H1 (cell line): ENCODE data around the gene EIPR1. TPM values are rescaled to one million over a fixed set of nuclear protein-coding genes. Genes with fewer than 3 reads are reported as not detected.

Source experiments
- CTCF ChIA-PET: fragments of 300-600 bp; sonication (Branson Sonifier 250); formaldehyde crosslinking; loops from one replicate; lab custom pipeline; 2021; ENCODE audit not compliant: partially characterized antibody; lab: Charles Lee
- POLR2A ChIA-PET: fragments of 300-600 bp; sonication (Branson Sonifier 250); formaldehyde crosslinking; loops from one replicate; lab custom pipeline; 2021; ENCODE audit warnings: inconsistent platforms; ENCODE audit not compliant: partially characterized antibody; lab: Charles Lee
- DNase-seq, 2 experiments: peaks; one replicate each; pipeline versions ENCODE4 v3.0.0 to v3.0.0-alpha.2; 2010 to 2022; ENCODE audit warnings: low spot score in 2 of 2, low read depth in 1 of 2, mixed read lengths in 1 of 2
- FAIRE-seq: peaks from 2 replicates; lab custom pipeline; 2011; peaks lifted over from hg19 to GRCh38; lab: Jason Lieb, UNC
- H2AFZ ChIP-seq: 2 replicates; pipeline ENCODE4 v1.8.1; 2012; ENCODE audit warnings: low read length, inconsistent platforms
- H2AK5ac ChIP-seq: 2 replicates; pipeline ENCODE4 v1.6.1; 2013; ENCODE audit warnings: low read depth, low read length
- H2BK120ac ChIP-seq: replicated peaks from 2 replicates; pipeline ENCODE3; 2013; ENCODE audit warnings: low read depth, low read length, inconsistent platforms
- H2BK12ac ChIP-seq: 2 replicates; pipeline ENCODE4 v1.6.1; 2013; ENCODE audit warnings: low read depth, low read length
- H2BK15ac ChIP-seq: 2 replicates; pipeline ENCODE4 v1.6.1; 2013; ENCODE audit warnings: low read length
- H2BK20ac ChIP-seq: 2 replicates; pipeline ENCODE4 v1.6.1; 2013; ENCODE audit warnings: low read length
- H2BK5ac ChIP-seq: 2 replicates; pipeline ENCODE4 v1.6.1; 2013; ENCODE audit warnings: low read depth, low read length
- H3K14ac ChIP-seq: 2 replicates; pipeline ENCODE4 v1.6.1; 2013; ENCODE audit warnings: inconsistent platforms; ENCODE audit not compliant: insufficient read length
- H3K18ac ChIP-seq: 2 replicates; pipeline ENCODE4 v1.6.1; 2013; ENCODE audit warnings: low read length; ENCODE audit errors: extremely low read depth
- H3K23ac ChIP-seq: 2 replicates; pipeline ENCODE4 v1.6.1; 2013; ENCODE audit warnings: inconsistent platforms; ENCODE audit not compliant: insufficient read length
- H3K23me2 ChIP-seq: 2 replicates; pipeline ENCODE4 v1.6.1; 2013; ENCODE audit warnings: low read depth, low read length
- H3K27ac ChIP-seq: 2 replicates; pipeline ENCODE4 v1.6.1; 2011; ENCODE audit warnings: low read depth, low read length, inconsistent platforms
- H3K27me3 ChIP-seq, 4 experiments: replicated peaks in 1 of 4; 1 replicate in 1 of 4; 2 replicates in 3 of 4; pipeline versions ENCODE4 v1.6.1 to v1.8.1; 2011 to 2013; ENCODE audit warnings: low read length in 3 of 4, mild to moderate bottlenecking in 3 of 4, inconsistent platforms in 2 of 4, mixed read lengths in 2 of 4, moderate library complexity in 1 of 4; ENCODE audit not compliant: control insufficient read depth in 3 of 4, insufficient read depth in 3 of 4; ENCODE audit errors: extremely low read depth in 1 of 4
- H3K36me3 ChIP-seq, 4 experiments: 2 replicates each; pipeline versions ENCODE4 v1.6.1 to v1.8.1; 2011 to 2013; ENCODE audit warnings: mild to moderate bottlenecking in 4 of 4, low read length in 3 of 4, moderate library complexity in 2 of 4, control low read depth in 1 of 4, inconsistent platforms in 1 of 4; ENCODE audit not compliant: insufficient read depth in 4 of 4, control insufficient read depth in 2 of 4
- H3K4ac ChIP-seq: replicated peaks from 2 replicates; pipeline ENCODE3; 2013; ENCODE audit warnings: low read length, low read depth, mixed read lengths, inconsistent platforms; ENCODE audit not compliant: insufficient read length
- H3K4me1 ChIP-seq, 4 experiments: replicated peaks in 1 of 4; 1 replicate in 1 of 4; 2 replicates in 3 of 4; pipeline versions ENCODE4 v1.6.1 to v1.8.1; 2011 to 2013; ENCODE audit warnings: low read length in 3 of 4, inconsistent platforms in 2 of 4, mixed read lengths in 1 of 4; ENCODE audit not compliant: insufficient read depth in 4 of 4, control insufficient read depth in 3 of 4
- H3K4me2 ChIP-seq, 2 experiments: 2 replicates each; pipeline versions ENCODE4 v1.6.1 to v1.8.1; 2011 to 2013; ENCODE audit warnings: low read depth in 2 of 2, low read length in 2 of 2, control low read depth in 1 of 2, inconsistent platforms in 1 of 2, mild to moderate bottlenecking in 1 of 2; ENCODE audit not compliant: insufficient read depth in 1 of 2
- H3K4me3 ChIP-seq, 4 experiments: fragments of 200-600, 300-600 bp in 1 of 4; sonication (generic), shearing (Covaris generic), sonication (Bioruptor Twin) in 1 of 4; 2 replicates each; pipeline versions ENCODE4 v1.5.1 to v1.8.1; 2011 to 2016; ENCODE audit warnings: low read length in 4 of 4, low read depth in 3 of 4, control low read depth in 2 of 4, inconsistent platforms in 2 of 4, mild to moderate bottlenecking in 2 of 4, mixed read lengths in 1 of 4, moderate library complexity in 1 of 4; ENCODE audit not compliant: insufficient read depth in 2 of 4; ENCODE audit errors: extremely low read depth in 1 of 4
- H3K56ac ChIP-seq: replicated peaks from 2 replicates; pipeline ENCODE3; 2013; ENCODE audit warnings: low read depth, mild to moderate bottlenecking, mixed read lengths, low read length, inconsistent platforms; ENCODE audit not compliant: insufficient read length
- H3K79me1 ChIP-seq: 2 replicates; pipeline ENCODE4 v1.6.1; 2013; ENCODE audit warnings: low read depth, low read length, control low read depth
- H3K79me2 ChIP-seq, 2 experiments: 2 replicates each; pipeline versions ENCODE4 v1.6.1 to v1.8.1; 2012 to 2013; ENCODE audit warnings: low read length in 2 of 2, mild to moderate bottlenecking in 2 of 2, inconsistent platforms in 1 of 2; ENCODE audit not compliant: insufficient read depth in 2 of 2, control insufficient read depth in 1 of 2
- H3K9ac ChIP-seq, 4 experiments: replicated peaks in 1 of 4; 1 replicate in 1 of 4; 2 replicates in 3 of 4; pipeline versions ENCODE4 v1.6.1 to v1.8.1; 2011 to 2013; ENCODE audit warnings: low read depth in 3 of 4, low read length in 3 of 4, control low read depth in 2 of 4, mild to moderate bottlenecking in 2 of 4, moderate library complexity in 2 of 4, inconsistent platforms in 1 of 4; ENCODE audit errors: extremely low read depth in 1 of 4
- H3K9me3 ChIP-seq, 2 experiments: 2 replicates each; pipeline versions ENCODE4 v1.6.1 to v1.8.1; 2012 to 2013; ENCODE audit warnings: mild to moderate bottlenecking in 2 of 2, moderate library complexity in 2 of 2, control low read depth in 1 of 2, inconsistent platforms in 1 of 2, low read depth in 1 of 2, low read length in 1 of 2, mixed read lengths in 1 of 2; ENCODE audit not compliant: insufficient read depth in 2 of 2
- H4K20me1 ChIP-seq, 2 experiments: replicated peaks in 1 of 2; 2 replicates each; pipeline versions ENCODE3 to v1.8.1; 2011 to 2013; ENCODE audit warnings: inconsistent platforms in 2 of 2, low read length in 2 of 2, mild to moderate bottlenecking in 1 of 2; ENCODE audit not compliant: insufficient read depth in 2 of 2, control insufficient read depth in 1 of 2
- H4K5ac ChIP-seq: 2 replicates; pipeline ENCODE4 v1.6.1; 2013; ENCODE audit warnings: low read length, low read depth, mixed read lengths, inconsistent platforms; ENCODE audit not compliant: insufficient read length
- H4K8ac ChIP-seq: 2 replicates; pipeline ENCODE4 v1.8.0; 2013; ENCODE audit warnings: mild to moderate bottlenecking, moderate library complexity, low read length, inconsistent platforms; ENCODE audit not compliant: insufficient read depth; ENCODE audit errors: extremely low read depth
- H4K91ac ChIP-seq: replicated peaks from 2 replicates; pipeline ENCODE3; 2013; ENCODE audit warnings: low read length, mixed read lengths, inconsistent platforms; ENCODE audit not compliant: insufficient read length
- NANOG ChIP-seq: IDR thresholded peaks from 2 replicates; pipeline ENCODE4 v1.6.1; 2011; ENCODE audit warnings: low read length, low read depth, mild to moderate bottlenecking, inconsistent platforms; ENCODE audit not compliant: insufficient read depth, poor library complexity, severe bottlenecking
- TBP ChIP-seq: IDR thresholded peaks from 2 replicates; pipeline ENCODE4 v1.6.1; 2011; ENCODE audit warnings: low read depth, low read length, improper control_type of control experiment
- WGBS, 2 experiments: shearing (Covaris generic) in 1 of 2; methylation state at CpG; one replicate each; pipeline versions ENCODE4 v1.1.6 to v1.1.7; 2013 to 2015; ENCODE audit warnings: low lambda C conversion rate in 2 of 2, mixed read lengths in 2 of 2, inconsistent platforms in 1 of 2, low coverage in 1 of 2, missing lambda C conversion rate in 1 of 2; ENCODE audit not compliant: insufficient replicate concordance in 2 of 2, insufficient coverage in 1 of 2, insufficient read length in 1 of 2; ENCODE audit errors: extremely low coverage in 1 of 2, missing lambda C conversion rate in 1 of 2; 5-methylcytosine and 5-hydroxymethylcytosine counted together
- polyA plus RNA-seq, 7 experiments: library from polyadenylated mRNA; depleted of rRNA in 3 of 7; stranded (reverse) in 5 of 7; unstranded in 2 of 7; fragments of >200 nt in 5 of 7; fragments of 200-250 nt in 2 of 7; gene quantifications; 1 replicate in 5 of 7; 2 replicates in 1 of 7; 4 replicates in 1 of 7; pipeline versions ENCODE4 v1.2.1 to v1.2.3, GENCODE V29; 2011 to 2013; ENCODE audit warnings: missing spikeins in 2 of 7, mixed read lengths in 2 of 7
- total RNA-seq: library from RNA; stranded (reverse); fragmentation: NEBNext Ultra II Directional; extraction: Animal tissue kit (Norgen Biotek cat#: 25700); gene quantifications from 2 replicates; pipeline ENCODE4 v1.2.1, GENCODE V29; 2021

Gene EIPR1
- total and polyA plus RNA-seq, 2 of the 8 experiments (the other 6 are each of a cell fraction or from before 2014, with no cell fraction given), result 26.3 to 56.4 TPM

DNA sequence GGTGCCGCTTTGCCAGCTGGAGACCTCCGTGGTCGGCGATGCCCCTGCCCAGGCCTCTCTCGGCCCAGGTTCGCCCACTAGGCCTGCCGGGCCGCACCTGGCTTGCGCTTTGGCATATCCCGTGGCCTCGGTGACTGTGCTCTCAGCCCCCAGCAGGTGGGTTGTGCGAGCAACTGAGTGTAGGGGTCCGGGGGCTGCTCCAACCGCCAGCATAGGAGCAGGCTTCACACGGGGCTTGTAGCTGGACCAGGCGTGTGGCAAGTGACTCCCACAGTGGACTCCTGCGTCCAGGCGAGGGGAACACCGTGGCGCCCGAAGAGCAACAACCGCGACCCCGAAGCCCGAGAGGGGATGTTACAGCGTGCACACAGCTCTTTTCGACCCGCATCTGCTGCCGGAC is 11.6 kb upstream of the EIPR1 start:
- Histone ChIP-seq H3K4me1 (no peaks in the 10 kb centered on the region), H4K20me1 (peaks cover 0 to 4% of the 10 kb centered on the region in 2 experiments), H2BK120ac (no peak overlapping the region), H3K9ac (no peak overlapping the region), H2AK5ac (no peak overlapping the region), H4K5ac (no peak overlapping the region), H3K4me3 (no peak overlapping the region), H2BK15ac (no peak overlapping the region), H3K18ac (no peak overlapping the region), H3K36me3 (peaks cover 5 to 23% (median 13%) of the 10 kb centered on the region in 4 experiments; a peak in 6 of 8 replicates), H3K14ac (no peak overlapping the region), H2BK20ac (no peak overlapping the region), H3K79me2 (peaks cover 0 to 5% of the 10 kb centered on the region in 2 experiments; a peak in 2 of 4 replicates), H2BK12ac (no peak overlapping the region), H4K91ac (no peak overlapping the region), H3K56ac (no peak overlapping the region), H3K79me1 (peaks cover 11% of the 10 kb centered on the region), H3K27me3 (peaks cover 0 to 1% (median 0%) of the 10 kb centered on the region in 4 experiments; a peak in 1 of 7 replicates), H3K4me2 (no peak overlapping the region), H3K23me2 (no peaks in the 10 kb centered on the region), H2AFZ (no peak overlapping the region), H3K4ac (no peak overlapping the region), H2BK5ac (no peak overlapping the region), H3K27ac (no peak overlapping the region), H3K23ac (no peak overlapping the region), H4K8ac (no peak overlapping the region), H3K9me3 (no peaks in the 10 kb centered on the region)
- TF ChIP-seq NANOG (no peak), TBP (no peak)
- WGBS, 2 experiments, result 94% methylated on average over 24 of the region's 29 CpGs; no CpG with 5 or more reads in 1 of the 2 experiments
- no peak for DNase-seq
- no peak for FAIRE-seq
- CTCF ChIA-PET, result interaction anchor here (0.9 to 1.3 kb wide), 2 partner anchors 9 to 73 kb away, joined by 3 read pairs; no protein-coding TSS in a partner anchor
- POLR2A ChIA-PET, result interaction anchor here (0.7 kb wide), 1 partner anchor 9 kb away, joined by 3 read pairs; no protein-coding TSS in a partner anchor
